ENCODE data around the gene SPATA6. TPM values are rescaled to one million over a fixed set of nuclear protein-coding genes. Genes with fewer than 3 reads are reported as not detected.

Gene SPATA6
- total and polyA plus RNA-seq, 2 experiments from 2014 or later, result 3.4 to 4.5 TPM

GRCh38 chr1:48341221-48341620, 130.8 kb downstream of the SPATA6 start:
- Histone ChIP-seq H3K27me3 (no peaks in the 10 kb centered on the region), H2AFZ (no peak overlapping the region), H3K4me1 (ENCODE audit: insufficient read depth) (no peaks in the 10 kb centered on the region), H4K20me1 (ENCODE audit: insufficient read depth, poor library complexity, severe bottlenecking) (no peaks in the 10 kb centered on the region), H3K79me2 (no peaks in the 10 kb centered on the region), H3K4me2 (no peak overlapping the region), H3K9me2 (replicated peaks; ENCODE audit: insufficient read depth) (no peaks in the 10 kb centered on the region), H3K9me3 (ENCODE audit: low read depth) (no peaks in the 10 kb centered on the region), H3K27ac (no peak overlapping the region), H3K4me3 (no peak overlapping the region), H3K36me3 (replicated peaks; ENCODE audit: insufficient read depth, low read depth) (no peaks in the 10 kb centered on the region)
- no peak for DNase-seq (ENCODE audit: low spot score)
- WGBS (ENCODE audit: low lambda C conversion rate, missing lambda C conversion rate), result 86% methylated on average over 3 of the region's 3 CpGs
- TF ChIP-seq CTCF (IDR thresholded peaks at IDR 0.05; ENCODE audit: poor library complexity) (no peak), EZH2 (IDR thresholded peaks at IDR 0.05; ENCODE audit: borderline replicate concordance) (no peak), EZH2phosphoT487 (IDR thresholded peaks at IDR 0.05; ENCODE audit: low read depth, severe bottlenecking, unreplicated experiment) (no peak)

GRCh38 chr1:48338257-48338656, 133.7 kb downstream of the SPATA6 start:
- H3K79me2 ChIP-seq, result no peaks in the 10 kb centered on the region
- WGBS (ENCODE audit: low lambda C conversion rate, missing lambda C conversion rate), result 36% methylated on average over 4 of the region's 4 CpGs
- H2AFZ ChIP-seq, result no peak overlapping the region
- DNase-seq (ENCODE audit: low spot score), result no peak
- no peak overlapping the region for H3K4me3 ChIP-seq
- no peak for TF ChIP-seq CTCF (IDR thresholded peaks at IDR 0.05; ENCODE audit: poor library complexity)
- no peak for TF ChIP-seq EZH2phosphoT487 (IDR thresholded peaks at IDR 0.05; ENCODE audit: low read depth, severe bottlenecking, unreplicated experiment)
- TF ChIP-seq EZH2 (IDR thresholded peaks at IDR 0.05; ENCODE audit: borderline replicate concordance), result no peak
- no peaks in the 10 kb centered on the region for H4K20me1 ChIP-seq (ENCODE audit: insufficient read depth, poor library complexity, severe bottlenecking)
- H3K27me3 ChIP-seq, result no peaks in the 10 kb centered on the region
- no peak overlapping the region for H3K4me2 ChIP-seq
- no peaks in the 10 kb centered on the region for H3K36me3 ChIP-seq (replicated peaks; ENCODE audit: insufficient read depth, low read depth)
- H3K9me3 ChIP-seq (ENCODE audit: low read depth), result no peaks in the 10 kb centered on the region
- no peaks in the 10 kb centered on the region for H3K4me1 ChIP-seq (ENCODE audit: insufficient read depth)
- H3K9me2 ChIP-seq (replicated peaks; ENCODE audit: insufficient read depth), result no peaks in the 10 kb centered on the region
- no peak overlapping the region for H3K27ac ChIP-seq

- H3K27me3 ChIP-seq, result no peaks in the 10 kb centered on the region
- TF ChIP-seq EZH2 (IDR thresholded peaks at IDR 0.05; ENCODE audit: borderline replicate concordance), result no peak
- TF ChIP-seq CTCF (IDR thresholded peaks at IDR 0.05; ENCODE audit: poor library complexity), result no peak
- no peak for TF ChIP-seq EZH2phosphoT487 (IDR thresholded peaks at IDR 0.05; ENCODE audit: low read depth, severe bottlenecking, unreplicated experiment)
- H3K4me1 ChIP-seq (ENCODE audit: insufficient read depth), result no peaks in the 10 kb centered on the region
- H3K79me2 ChIP-seq, result no peaks in the 10 kb centered on the region
- no peaks in the 10 kb centered on the region for H4K20me1 ChIP-seq (ENCODE audit: insufficient read depth, poor library complexity, severe bottlenecking)
- no peaks in the 10 kb centered on the region for H3K9me2 ChIP-seq (replicated peaks; ENCODE audit: insufficient read depth)
- no peak for DNase-seq (ENCODE audit: low spot score)
- H3K4me2 ChIP-seq, result no peak overlapping the region
- no peak overlapping the region for H2AFZ ChIP-seq
- 49% methylated on average over 2 of the region's 2 CpGs for whole genome bisulfite sequencing (ENCODE audit: low lambda C conversion rate, missing lambda C conversion rate)
- no peaks in the 10 kb centered on the region for H3K9me3 ChIP-seq (ENCODE audit: low read depth)
- no peak overlapping the region for H3K4me3 ChIP-seq
- H3K27ac ChIP-seq, result no peak overlapping the region
- H3K36me3 ChIP-seq (replicated peaks; ENCODE audit: insufficient read depth, low read depth), result no peaks in the 10 kb centered on the region
Measured at GRCh38 chr1:48333316-48333715, 138.7 kb downstream of the SPATA6 start.

GRCh38 chr1:48332115-48332514, 139.9 kb downstream of the SPATA6 start:
- no peaks in the 10 kb centered on the region for H3K27me3 ChIP-seq
- no peak for TF ChIP-seq CTCF (IDR thresholded peaks at IDR 0.05; ENCODE audit: poor library complexity)
- no peak for TF ChIP-seq EZH2 (IDR thresholded peaks at IDR 0.05; ENCODE audit: borderline replicate concordance)
- TF ChIP-seq EZH2phosphoT487 (IDR thresholded peaks at IDR 0.05; ENCODE audit: low read depth, severe bottlenecking, unreplicated experiment), result no peak
- no peak overlapping the region for H3K4me2 ChIP-seq
- 78% methylated on average over 2 of the region's 2 CpGs for whole genome bisulfite sequencing (ENCODE audit: low lambda C conversion rate, missing lambda C conversion rate)
- no peak overlapping the region for H2AFZ ChIP-seq
- H3K9me2 ChIP-seq (replicated peaks; ENCODE audit: insufficient read depth), result no peaks in the 10 kb centered on the region
- no peaks in the 10 kb centered on the region for H3K4me1 ChIP-seq (ENCODE audit: insufficient read depth)
- no peaks in the 10 kb centered on the region for H4K20me1 ChIP-seq (ENCODE audit: insufficient read depth, poor library complexity, severe bottlenecking)
- no peaks in the 10 kb centered on the region for H3K79me2 ChIP-seq
- H3K4me3 ChIP-seq, result no peak overlapping the region
- no peak for DNase-seq (ENCODE audit: low spot score)
- no peaks in the 10 kb centered on the region for H3K36me3 ChIP-seq (replicated peaks; ENCODE audit: insufficient read depth, low read depth)
- no peak overlapping the region for H3K27ac ChIP-seq
- H3K9me3 ChIP-seq (ENCODE audit: low read depth), result no peaks in the 10 kb centered on the region
